ENCODE results near the gene CFAP99. TPM values are rescaled to one million over a fixed set of nuclear protein-coding genes. Genes with fewer than 3 reads are reported as not detected.

The CFAP99 gene
- polyA plus RNA-seq, 1 donor (not counting 4 experiments of a cell fraction or from before 2014, with no cell fraction given) = not detected

DNA sequence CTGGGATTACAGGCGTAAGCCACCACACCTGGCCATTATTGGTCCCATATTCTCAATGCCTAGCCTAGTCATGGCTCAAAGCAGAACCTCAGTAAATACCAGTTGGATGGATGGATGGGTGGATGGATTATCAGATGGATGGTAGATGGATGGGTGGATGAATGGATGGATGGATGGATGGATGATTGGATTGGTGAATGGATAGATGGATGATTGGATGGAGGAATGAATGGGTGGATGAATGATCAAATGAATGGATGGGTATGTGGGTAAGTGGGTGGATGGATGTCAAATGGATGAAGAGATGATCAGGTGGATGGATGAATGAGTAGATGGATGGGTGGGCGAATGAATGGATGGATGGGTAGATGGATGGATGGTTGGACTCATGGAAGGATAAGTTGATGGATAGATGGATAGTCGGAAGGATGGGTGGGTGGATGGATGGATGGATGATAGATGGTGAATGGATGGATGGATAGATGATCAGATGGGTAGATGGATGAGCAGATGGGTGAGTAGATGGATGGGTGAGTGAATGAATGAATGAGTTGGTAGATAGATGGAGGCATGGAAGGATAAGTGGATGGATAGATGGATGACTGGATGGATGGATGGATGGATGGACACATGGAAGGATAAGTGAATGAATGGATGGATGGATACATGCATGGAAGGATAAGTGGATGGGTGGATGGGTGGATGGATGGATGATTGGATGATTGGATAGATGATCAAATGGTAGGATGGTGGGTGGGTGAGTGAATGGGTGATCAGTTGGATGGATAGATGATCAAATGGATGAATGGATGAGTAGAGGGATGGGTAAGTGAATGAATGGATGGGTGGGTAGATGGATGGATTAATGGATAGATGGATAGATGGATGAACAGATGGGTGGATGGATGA lies 28.2 kb downstream of the CFAP99 start:
- H3K4me3 ChIP-seq (ENCODE audit: control insufficient read depth in 2 of 3, extremely low read depth in 1 of 3, insufficient read depth in 2 of 3, low read depth in 1 of 3, low read length in 3 of 3) = no peak overlapping the region
- H3K9me1 ChIP-seq (ENCODE audit: control insufficient read depth, extremely low read depth, insufficient read depth, low read length) = no peaks in the 10 kb centered on the region
- no peak overlapping the region for H3K27ac ChIP-seq (ENCODE audit: control insufficient read depth, insufficient read depth, low read length)
- no peak overlapping the region for H3K9ac ChIP-seq (ENCODE audit: control insufficient read depth, extremely low read depth, insufficient read depth, low read length)
- H4K20me1 ChIP-seq (ENCODE audit: control insufficient read depth, extremely low read depth, insufficient read depth, low read length) = no peaks in the 10 kb centered on the region
- dilution Hi-C loops (cut with MboI; ENCODE audit: extremely low pct_ligation_motif_present, low sequenced_read_pairs) = no loop called here
- no peak overlapping the region for H3K4me2 ChIP-seq (ENCODE audit: control insufficient read depth, extremely low read depth, insufficient read depth, low read depth, low read length)
- FAIRE-seq = no peak
- H3K4me1 ChIP-seq (ENCODE audit: control insufficient read depth, extremely low read depth, insufficient read depth, low read length) = no peaks in the 10 kb centered on the region
- no peak for TF ChIP-seq CTCF (optimal IDR thresholded peaks at IDR 0.05 in 1 of 3, IDR thresholded peaks at IDR 0.05 in 1 of 3, conservative IDR thresholded peaks at IDR 0.05 in 1 of 3; ENCODE audit: extremely low read depth in 1 of 3, insufficient read depth in 2 of 3, low read length in 3 of 3)
- no peak for TF ChIP-seq EZH2 (IDR thresholded peaks at IDR 0.05; ENCODE audit: low read length)
- H3K79me2 ChIP-seq (ENCODE audit: control insufficient read depth, insufficient read depth, low read length) = no peaks in the 10 kb centered on the region
- no peak for DNase-seq (ENCODE audit: low read depth, low spot score)
- no peaks in the 10 kb centered on the region for H3K36me3 ChIP-seq (ENCODE audit: control insufficient read depth in 2 of 2, extremely low read depth in 1 of 2, insufficient read depth in 2 of 2, low read length in 2 of 2)
- H2AFZ ChIP-seq (ENCODE audit: control insufficient read depth, low read length) = no peak overlapping the region
- H3K9me3 ChIP-seq (ENCODE audit: control insufficient read depth, low read depth, low read length) = no peaks in the 10 kb centered on the region
- peaks cover 9% of the 10 kb centered on the region for H3K27me3 ChIP-seq (ENCODE audit: control insufficient read depth, extremely low read depth, insufficient read depth, low read length)

DNA sequence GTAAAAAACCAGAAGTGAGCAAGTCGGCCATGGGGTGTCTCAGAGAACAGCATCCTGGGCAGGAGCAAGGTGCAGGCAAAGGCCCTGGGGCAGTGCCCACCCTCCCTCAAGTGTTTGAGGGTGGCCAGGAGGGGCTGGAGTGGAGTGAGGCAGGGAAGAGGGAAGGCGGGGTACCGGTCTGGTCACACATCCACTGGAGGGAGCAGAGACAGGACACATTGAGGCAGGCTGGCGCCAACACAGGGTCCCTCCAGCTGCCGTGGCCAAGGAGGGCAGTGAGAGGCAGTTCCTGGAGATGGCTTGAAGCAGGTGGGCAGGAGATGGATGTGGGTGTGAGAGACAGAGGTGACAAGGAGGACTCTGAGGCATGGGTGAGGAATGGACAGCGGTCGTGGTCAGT lies 29.8 kb downstream of the CFAP99 start:
- FAIRE-seq = no peak
- no peak for TF ChIP-seq EZH2 (IDR thresholded peaks at IDR 0.05; ENCODE audit: low read length)
- TF ChIP-seq CTCF (optimal IDR thresholded peaks at IDR 0.05 in 1 of 3, IDR thresholded peaks at IDR 0.05 in 1 of 3, conservative IDR thresholded peaks at IDR 0.05 in 1 of 3; ENCODE audit: extremely low read depth in 1 of 3, insufficient read depth in 2 of 3, low read length in 3 of 3) = no peak

More for the DNA sequence above, 29.8 kb downstream of the CFAP99 start:
- Histone ChIP-seq H3K4me1 (ENCODE audit: control insufficient read depth, extremely low read depth, insufficient read depth, low read length) (no peaks in the 10 kb centered on the region), H3K4me3 (ENCODE audit: control insufficient read depth in 2 of 3, extremely low read depth in 1 of 3, insufficient read depth in 2 of 3, low read depth in 1 of 3, low read length in 3 of 3) (no peak overlapping the region), H3K4me2 (ENCODE audit: control insufficient read depth, extremely low read depth, insufficient read depth, low read depth, low read length) (no peak overlapping the region), H3K36me3 (ENCODE audit: control insufficient read depth in 2 of 2, extremely low read depth in 1 of 2, insufficient read depth in 2 of 2, low read length in 2 of 2) (no peaks in the 10 kb centered on the region), H3K27me3 (ENCODE audit: control insufficient read depth, extremely low read depth, insufficient read depth, low read length) (peaks cover 9% of the 10 kb centered on the region), H4K20me1 (ENCODE audit: control insufficient read depth, extremely low read depth, insufficient read depth, low read length) (no peaks in the 10 kb centered on the region), H3K27ac (ENCODE audit: control insufficient read depth, insufficient read depth, low read length) (no peak overlapping the region), H2AFZ (ENCODE audit: control insufficient read depth, low read length) (no peak overlapping the region), H3K9me1 (ENCODE audit: control insufficient read depth, extremely low read depth, insufficient read depth, low read length) (no peaks in the 10 kb centered on the region), H3K9ac (ENCODE audit: control insufficient read depth, extremely low read depth, insufficient read depth, low read length) (no peak overlapping the region), H3K9me3 (ENCODE audit: control insufficient read depth, low read depth, low read length) (no peaks in the 10 kb centered on the region), H3K79me2 (ENCODE audit: control insufficient read depth, insufficient read depth, low read length) (no peaks in the 10 kb centered on the region)
- no peak for DNase-seq (ENCODE audit: low read depth, low spot score)
- dilution Hi-C loops (cut with MboI; ENCODE audit: extremely low pct_ligation_motif_present, low sequenced_read_pairs) = no loop called here

All from keratinocyte (primary cell).